RWPE2 (cell line): Measurements from ENCODE around the gene KRT23.

ENCODE experiments used
- ATAC-seq: fragments of 200-7000 bp; cut with Tn5 transposase; 3 replicates; pipeline ENCODE4 v1.9.1; 2021; ENCODE audit warnings: low read depth
- DNase-seq: peaks from one replicate; pipeline ENCODE4 v3.0.0-alpha.2; 2020; ENCODE audit warnings: low spot score
- H3K27ac ChIP-seq: fragments of 450-650 bp; 2 replicates; pipeline ENCODE4 v1.5.1; 2017; ENCODE audit warnings: mild to moderate bottlenecking; ENCODE audit not compliant: poor library complexity, severe bottlenecking
- H3K27me3 ChIP-seq: fragments of 250-450 bp; sonication (Bioruptor Pico); 2 replicates; pipeline ENCODE4 v1.5.1; 2021; ENCODE audit warnings: mild to moderate bottlenecking, moderate library complexity; ENCODE audit not compliant: insufficient read depth, poor library complexity, severe bottlenecking
- H3K36me3 ChIP-seq: fragments of 250-450 bp; sonication (Bioruptor Pico); 2 replicates; pipeline ENCODE4 v1.5.1; 2020; ENCODE audit warnings: low read depth, mild to moderate bottlenecking, moderate library complexity
- H3K4me1 ChIP-seq: fragments of 250-450 bp; sonication (Bioruptor Pico); 2 replicates; pipeline ENCODE4 v1.5.1; 2021; ENCODE audit warnings: mild to moderate bottlenecking, moderate library complexity; ENCODE audit not compliant: insufficient read depth, poor library complexity, severe bottlenecking
- H3K4me3 ChIP-seq: fragments of 250-450 bp; sonication (Bioruptor Pico); 2 replicates; pipeline ENCODE4 v1.5.1; 2021; ENCODE audit warnings: mild to moderate bottlenecking, moderate library complexity; ENCODE audit not compliant: severe bottlenecking
- H3K9me3 ChIP-seq: fragments of 250-450 bp; sonication (Bioruptor Pico); 2 replicates; pipeline ENCODE4 v1.5.1; 2021; ENCODE audit warnings: mild to moderate bottlenecking, moderate library complexity; ENCODE audit not compliant: severe bottlenecking
- TF ChIP-seq, protein P1 (sequence below): fragments of 450-650 bp; IDR thresholded peaks from one replicate; pipeline ENCODE4 v1.5.1; 2017; ENCODE audit warnings: mild to moderate bottlenecking, moderate library complexity; ENCODE audit not compliant: poor library complexity, severe bottlenecking

Gene KRT23

DNA sequence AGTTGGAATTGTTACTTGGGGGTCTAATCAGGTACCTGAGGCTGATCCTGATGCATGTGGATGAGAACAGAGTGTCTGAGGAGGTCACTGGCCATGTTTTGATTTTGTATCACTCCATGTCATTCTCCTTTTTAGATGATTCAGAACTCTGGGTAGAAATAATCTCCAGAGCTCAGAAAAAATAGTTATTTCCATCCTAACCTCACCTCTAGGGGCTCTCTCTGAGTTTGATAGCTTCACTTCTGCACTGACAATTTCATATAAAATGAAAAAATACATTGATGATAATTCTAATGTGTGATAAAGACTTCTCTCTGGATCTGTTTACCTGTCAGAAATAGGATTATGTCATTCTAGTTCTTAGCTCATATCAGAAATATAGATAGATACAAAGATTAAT, 64.2 kb downstream of the KRT23 start:
- no peak overlapping the region for H3K27ac ChIP-seq

More for the DNA sequence above, 64.2 kb downstream of the KRT23 start:
- no peaks in the 10 kb centered on the region for H3K9me3 ChIP-seq
- no peaks in the 10 kb centered on the region for H3K4me1 ChIP-seq
- TF ChIP-seq, protein P1, sequence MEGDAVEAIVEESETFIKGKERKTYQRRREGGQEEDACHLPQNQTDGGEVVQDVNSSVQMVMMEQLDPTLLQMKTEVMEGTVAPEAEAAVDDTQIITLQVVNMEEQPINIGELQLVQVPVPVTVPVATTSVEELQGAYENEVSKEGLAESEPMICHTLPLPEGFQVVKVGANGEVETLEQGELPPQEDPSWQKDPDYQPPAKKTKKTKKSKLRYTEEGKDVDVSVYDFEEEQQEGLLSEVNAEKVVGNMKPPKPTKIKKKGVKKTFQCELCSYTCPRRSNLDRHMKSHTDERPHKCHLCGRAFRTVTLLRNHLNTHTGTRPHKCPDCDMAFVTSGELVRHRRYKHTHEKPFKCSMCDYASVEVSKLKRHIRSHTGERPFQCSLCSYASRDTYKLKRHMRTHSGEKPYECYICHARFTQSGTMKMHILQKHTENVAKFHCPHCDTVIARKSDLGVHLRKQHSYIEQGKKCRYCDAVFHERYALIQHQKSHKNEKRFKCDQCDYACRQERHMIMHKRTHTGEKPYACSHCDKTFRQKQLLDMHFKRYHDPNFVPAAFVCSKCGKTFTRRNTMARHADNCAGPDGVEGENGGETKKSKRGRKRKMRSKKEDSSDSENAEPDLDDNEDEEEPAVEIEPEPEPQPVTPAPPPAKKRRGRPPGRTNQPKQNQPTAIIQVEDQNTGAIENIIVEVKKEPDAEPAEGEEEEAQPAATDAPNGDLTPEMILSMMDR, result no peak
- ATAC-seq (no peak), DNase-seq (no peak)
- no peaks in the 10 kb centered on the region for H3K27me3 ChIP-seq
- no peak overlapping the region for H3K4me3 ChIP-seq
- H3K36me3 ChIP-seq, result no peaks in the 10 kb centered on the region
